Vagina (tissue), 2 donors: ENCODE results near the gene MVK. TPM values are rescaled to one million over a fixed set of nuclear protein-coding genes. Genes with fewer than 3 reads are reported as not detected.

Experiments used
- DNase-seq, 2 donors: peaks; one replicate each; pipeline ENCODE4 v3.0.0-alpha.2; 2017; ENCODE audit errors: extremely low spot score in 2 of 2
- H3K27ac ChIP-seq: fragments of 200-600 bp; sonication (generic); one replicate; pipeline ENCODE4 v1.5.1; 2019
- H3K27me3 ChIP-seq: fragments of 200-600 bp; sonication (generic); one replicate; pipeline ENCODE4 v1.5.1; 2019
- H3K36me3 ChIP-seq, 2 donors: fragments of 200-600 bp; sonication (generic); one replicate each; pipeline ENCODE4 v1.5.1; 2017 to 2019
- H3K4me1 ChIP-seq: fragments of 200-600 bp; sonication (generic); one replicate; pipeline ENCODE4 v1.5.1; 2019
- H3K4me3 ChIP-seq, 2 donors: fragments of 200-600 bp; sonication (generic); 1 replicate in 1 of 2; 2 replicates in 1 of 2; pipeline ENCODE4 v1.5.1; 2016 to 2019
- H3K9me3 ChIP-seq: fragments of 200-600 bp; sonication (generic); one replicate; pipeline ENCODE4 v1.5.1; 2019
- POLR2A ChIP-seq, 2 donors: fragments of 450-650 bp; IDR thresholded peaks; one replicate each; pipeline ENCODE4 v1.6.1; 2017; ENCODE audit warnings: antibody characterized with exemption in 2 of 2, mild to moderate bottlenecking in 2 of 2, moderate library complexity in 2 of 2
- POLR2AphosphoS5 ChIP-seq, 2 donors: sonication (generic); formaldehyde crosslinking; IDR thresholded peaks; one replicate each; pipeline ENCODE4 v1.9.0; 2017; ENCODE audit warnings: antibody characterized with exemption in 2 of 2, mild to moderate bottlenecking in 2 of 2, low read depth in 1 of 2; ENCODE audit not compliant: insufficient read depth in 1 of 2
- intact Hi-C: fragments of 100-400 bp; cut with DNase I; formaldehyde crosslinking; loops from one replicate; pipeline ENCODE4 v1.15.1; 2023
- total RNA-seq: library from RNA; depleted of rRNA; stranded (reverse); fragments of >200 nt; gene quantifications from one replicate; pipeline ENCODE4 v1.2.3, GENCODE V29; 2016
- TF ChIP-seq, protein P1 (sequence below), 3 experiments: fragments of 450-650 bp in 2 of 3; fragments of 200-600 bp in 1 of 3; sonication (generic) in 1 of 3; IDR thresholded peaks; one replicate each; pipeline ENCODE4 v1.5.1; 2017 to 2019; ENCODE audit warnings: antibody characterized with exemption in 3 of 3, mild to moderate bottlenecking in 2 of 3, moderate library complexity in 2 of 3

The MVK gene
- total RNA-seq, 1 donor from 2014 or later = 24.1 TPM

DNA sequence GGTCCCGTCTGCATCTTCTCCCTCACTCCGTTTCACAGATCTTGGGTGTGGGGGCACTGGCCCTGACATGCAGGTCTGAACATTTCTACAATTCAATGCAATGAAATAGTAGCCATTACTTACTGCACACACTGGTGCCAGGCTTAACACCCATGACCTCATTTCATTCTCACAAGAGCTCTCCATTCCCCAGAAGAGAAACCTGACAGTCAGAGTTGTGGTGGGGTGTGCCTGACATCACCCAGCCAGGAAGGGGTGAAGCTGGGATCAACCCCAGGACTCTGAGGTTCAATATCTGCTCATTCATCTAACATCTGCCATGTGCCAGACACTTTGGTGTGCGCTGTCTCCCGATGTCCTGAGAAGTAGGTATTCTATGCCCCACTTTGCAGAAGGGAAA lies 34.7 kb downstream of the MVK start:
- no peak overlapping the region for H3K4me3 ChIP-seq
- no peaks in the 10 kb centered on the region for H3K9me3 ChIP-seq
- intact Hi-C loops = no loop called here
- no peak for DNase-seq
- H3K27me3 ChIP-seq = no peaks in the 10 kb centered on the region
- no peak overlapping the region for H3K27ac ChIP-seq
- H3K36me3 ChIP-seq = no peaks in the 10 kb centered on the region
- TF ChIP-seq, protein P1, sequence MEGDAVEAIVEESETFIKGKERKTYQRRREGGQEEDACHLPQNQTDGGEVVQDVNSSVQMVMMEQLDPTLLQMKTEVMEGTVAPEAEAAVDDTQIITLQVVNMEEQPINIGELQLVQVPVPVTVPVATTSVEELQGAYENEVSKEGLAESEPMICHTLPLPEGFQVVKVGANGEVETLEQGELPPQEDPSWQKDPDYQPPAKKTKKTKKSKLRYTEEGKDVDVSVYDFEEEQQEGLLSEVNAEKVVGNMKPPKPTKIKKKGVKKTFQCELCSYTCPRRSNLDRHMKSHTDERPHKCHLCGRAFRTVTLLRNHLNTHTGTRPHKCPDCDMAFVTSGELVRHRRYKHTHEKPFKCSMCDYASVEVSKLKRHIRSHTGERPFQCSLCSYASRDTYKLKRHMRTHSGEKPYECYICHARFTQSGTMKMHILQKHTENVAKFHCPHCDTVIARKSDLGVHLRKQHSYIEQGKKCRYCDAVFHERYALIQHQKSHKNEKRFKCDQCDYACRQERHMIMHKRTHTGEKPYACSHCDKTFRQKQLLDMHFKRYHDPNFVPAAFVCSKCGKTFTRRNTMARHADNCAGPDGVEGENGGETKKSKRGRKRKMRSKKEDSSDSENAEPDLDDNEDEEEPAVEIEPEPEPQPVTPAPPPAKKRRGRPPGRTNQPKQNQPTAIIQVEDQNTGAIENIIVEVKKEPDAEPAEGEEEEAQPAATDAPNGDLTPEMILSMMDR (IDR thresholded peaks at IDR 0.05) = no peak
- TF ChIP-seq POLR2AphosphoS5 (IDR thresholded peaks at IDR 0.05; ENCODE audit: insufficient read depth in 1 of 2, low read depth in 1 of 2) (no peak), POLR2A (IDR thresholded peaks at IDR 0.05) (no peak)
- peaks cover 9% of the 10 kb centered on the region for H3K4me1 ChIP-seq

DNA sequence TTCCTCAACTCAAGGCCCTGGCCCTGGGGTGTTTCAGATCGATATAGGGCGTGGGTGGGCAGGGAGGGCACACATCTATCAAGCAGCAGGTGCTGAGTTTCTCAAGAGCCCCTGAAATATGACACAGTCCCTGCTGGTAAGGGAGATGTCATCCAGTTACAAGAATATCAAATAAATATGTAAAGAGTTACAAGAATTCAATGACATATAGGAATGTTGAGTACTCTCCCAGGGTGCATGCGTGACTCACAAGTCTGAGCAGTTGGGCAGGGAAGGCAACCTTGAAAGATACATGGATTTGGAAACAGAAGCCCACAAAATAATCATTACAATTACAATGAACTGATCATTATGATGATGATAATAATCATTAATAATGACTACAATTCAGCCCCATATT lies 35.2 kb downstream of the MVK start:
- no peak for DNase-seq
- H3K36me3 ChIP-seq = no peaks in the 10 kb centered on the region
- H3K27me3 ChIP-seq = no peaks in the 10 kb centered on the region
- no peak overlapping the region for H3K27ac ChIP-seq
- H3K4me3 ChIP-seq = no peak overlapping the region
- intact Hi-C loops = no loop called here
- H3K9me3 ChIP-seq = no peaks in the 10 kb centered on the region
- peaks cover 9% of the 10 kb centered on the region for H3K4me1 ChIP-seq
- TF ChIP-seq, protein P1 (IDR thresholded peaks at IDR 0.05) = no peak
- no peak for TF ChIP-seq POLR2AphosphoS5 (IDR thresholded peaks at IDR 0.05; ENCODE audit: insufficient read depth in 1 of 2, low read depth in 1 of 2)
- no peak for TF ChIP-seq POLR2A (IDR thresholded peaks at IDR 0.05)

GRCh38 chr12:109609342-109609741 lies 35.7 kb downstream of the MVK start:
- TF ChIP-seq POLR2AphosphoS5 (IDR thresholded peaks at IDR 0.05; ENCODE audit: insufficient read depth in 1 of 2, low read depth in 1 of 2) = no peak
- TF ChIP-seq, protein P1 (IDR thresholded peaks at IDR 0.05) = no peak
- no peak for TF ChIP-seq POLR2A (IDR thresholded peaks at IDR 0.05)
- H3K9me3 ChIP-seq = no peaks in the 10 kb centered on the region
- DNase-seq = no peak
- H3K27ac ChIP-seq = no peak overlapping the region
- intact Hi-C loops = no loop called here
- H3K27me3 ChIP-seq = no peaks in the 10 kb centered on the region
- no peaks in the 10 kb centered on the region for H3K36me3 ChIP-seq
- no peak overlapping the region for H3K4me3 ChIP-seq
- peaks cover 9% of the 10 kb centered on the region for H3K4me1 ChIP-seq

DNA sequence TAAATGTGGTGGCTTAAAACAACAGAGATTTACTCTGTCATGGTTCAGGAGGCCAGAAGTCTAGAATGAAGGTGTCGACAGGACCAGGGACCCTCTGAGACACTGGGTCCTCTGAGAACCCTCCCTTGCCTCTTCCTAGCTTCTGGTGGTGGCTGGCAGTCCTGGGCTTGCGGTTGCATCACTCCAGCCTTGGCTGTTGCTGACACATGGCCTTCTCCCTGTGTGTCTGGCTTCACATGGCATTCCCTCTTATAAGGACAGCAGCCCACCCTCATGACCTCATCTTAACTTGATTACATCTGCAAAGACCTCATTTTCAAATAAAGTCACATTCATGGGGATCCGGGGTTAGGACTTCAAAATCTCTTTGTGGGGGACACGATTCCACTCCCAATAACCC lies 36.9 kb downstream of the MVK start:
- Histone ChIP-seq H3K27ac (no peak overlapping the region), H3K9me3 (no peaks in the 10 kb centered on the region), H3K4me1 (peaks cover 9% of the 10 kb centered on the region), H3K27me3 (no peaks in the 10 kb centered on the region), H3K4me3 (no peak overlapping the region), H3K36me3 (no peaks in the 10 kb centered on the region)
- no peak for DNase-seq
- TF ChIP-seq, protein P1 (IDR thresholded peaks at IDR 0.05) = no peak
- TF ChIP-seq POLR2A (IDR thresholded peaks at IDR 0.05) (no peak), POLR2AphosphoS5 (IDR thresholded peaks at IDR 0.05; ENCODE audit: insufficient read depth in 1 of 2, low read depth in 1 of 2) (no peak)
- intact Hi-C loops = no loop called here

DNA sequence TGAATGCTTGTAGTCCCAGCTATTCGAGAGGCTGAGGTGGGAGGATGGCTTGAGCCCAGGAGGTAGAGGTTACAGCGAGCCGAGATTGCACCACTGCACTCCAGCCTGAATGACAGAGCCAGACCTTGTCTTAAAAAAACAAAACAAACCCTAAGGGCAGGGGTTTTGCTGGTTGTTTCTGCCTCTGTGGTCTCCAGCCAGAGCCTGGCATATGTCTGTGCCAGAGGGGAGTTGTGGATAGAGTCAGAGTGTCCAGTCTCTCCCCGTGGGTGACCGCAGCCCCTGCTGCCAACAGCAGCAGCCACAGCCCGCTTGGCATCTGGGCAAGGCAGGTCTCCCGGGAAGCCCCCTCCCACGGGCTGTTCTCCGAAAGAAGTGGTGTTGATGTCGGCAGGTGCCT lies 37.6 kb downstream of the MVK start:
- no peaks in the 10 kb centered on the region for H3K36me3 ChIP-seq
- H3K4me1 ChIP-seq = peaks cover 7% of the 10 kb centered on the region
- TF ChIP-seq POLR2A (IDR thresholded peaks at IDR 0.05) (no peak), POLR2AphosphoS5 (IDR thresholded peaks at IDR 0.05; ENCODE audit: insufficient read depth in 1 of 2, low read depth in 1 of 2) (no peak)
- TF ChIP-seq, protein P1 (IDR thresholded peaks at IDR 0.05) = no peak
- no peaks in the 10 kb centered on the region for H3K9me3 ChIP-seq
- DNase-seq = no peak
- no peaks in the 10 kb centered on the region for H3K27me3 ChIP-seq
- intact Hi-C loops = no loop called here
- no peak overlapping the region for H3K27ac ChIP-seq
- H3K4me3 ChIP-seq = no peak overlapping the region
